HL-60 (cell line): ENCODE data around the gene NKAIN2.

Experiments used
- GABPA ChIP-seq: IDR thresholded peaks from 2 replicates; pipeline ENCODE4 v1.6.1; 2012; ENCODE audit warnings: low read depth
- POLR2AphosphoS5 ChIP-seq: IDR thresholded peaks from 2 replicates; pipeline ENCODE4 v1.6.1; 2012; ENCODE audit warnings: low read depth
- TF ChIP-seq, protein P1 (sequence below): IDR thresholded peaks from one replicate; pipeline ENCODE4 v1.5.1; 2011; ENCODE audit warnings: low read length, control low read depth, inconsistent platforms; ENCODE audit not compliant: insufficient read depth

DNA sequence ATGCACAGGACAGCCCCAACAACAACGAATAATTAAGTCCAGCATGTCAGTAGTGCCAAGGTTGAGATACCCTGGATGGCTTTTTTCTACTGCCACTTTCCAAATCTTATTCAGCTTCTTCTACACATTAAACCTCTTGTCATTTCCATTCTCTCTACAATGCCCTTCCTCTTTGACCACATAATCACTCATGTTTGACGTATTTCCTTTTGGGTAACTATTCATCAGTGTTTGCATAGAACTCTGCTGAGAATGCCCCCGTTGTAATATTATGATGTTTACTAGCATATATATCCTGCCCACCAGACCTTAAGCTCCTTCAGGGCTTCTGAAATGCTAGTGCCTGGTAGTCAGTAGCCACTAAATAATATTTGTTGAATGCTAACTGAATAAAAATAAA lies 643.3 kb downstream of the NKAIN2 start:
- TF ChIP-seq POLR2AphosphoS5 = no peak
- TF ChIP-seq, protein P1, sequence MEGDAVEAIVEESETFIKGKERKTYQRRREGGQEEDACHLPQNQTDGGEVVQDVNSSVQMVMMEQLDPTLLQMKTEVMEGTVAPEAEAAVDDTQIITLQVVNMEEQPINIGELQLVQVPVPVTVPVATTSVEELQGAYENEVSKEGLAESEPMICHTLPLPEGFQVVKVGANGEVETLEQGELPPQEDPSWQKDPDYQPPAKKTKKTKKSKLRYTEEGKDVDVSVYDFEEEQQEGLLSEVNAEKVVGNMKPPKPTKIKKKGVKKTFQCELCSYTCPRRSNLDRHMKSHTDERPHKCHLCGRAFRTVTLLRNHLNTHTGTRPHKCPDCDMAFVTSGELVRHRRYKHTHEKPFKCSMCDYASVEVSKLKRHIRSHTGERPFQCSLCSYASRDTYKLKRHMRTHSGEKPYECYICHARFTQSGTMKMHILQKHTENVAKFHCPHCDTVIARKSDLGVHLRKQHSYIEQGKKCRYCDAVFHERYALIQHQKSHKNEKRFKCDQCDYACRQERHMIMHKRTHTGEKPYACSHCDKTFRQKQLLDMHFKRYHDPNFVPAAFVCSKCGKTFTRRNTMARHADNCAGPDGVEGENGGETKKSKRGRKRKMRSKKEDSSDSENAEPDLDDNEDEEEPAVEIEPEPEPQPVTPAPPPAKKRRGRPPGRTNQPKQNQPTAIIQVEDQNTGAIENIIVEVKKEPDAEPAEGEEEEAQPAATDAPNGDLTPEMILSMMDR = no peak
- no peak for TF ChIP-seq GABPA
